HG03039 (cell line): ENCODE results near the gene FAM163B.
"Not testable (repeated sequence)": the region's sequence is repeated elsewhere in the genome, so short reads cannot be mapped to it uniquely, and the experiment has no call there.

Experiments used
- ATAC-seq: cut with Tn5 transposase; IDR thresholded peaks from one replicate; pipeline ENCODE4 v1.9.1; 2021; ENCODE audit warnings: mild to moderate bottlenecking, moderate library complexity; ENCODE audit not compliant: unreplicated experiment

Gene FAM163B

GRCh38 chr9:133640160-133640559 lies 31.0 kb upstream of the FAM163B start:
- no peak for ATAC-seq

GRCh38 chr9:133639613-133640012 lies 30.4 kb upstream of the FAM163B start:
- ATAC-seq, result no peak

GRCh38 chr9:133638711-133639110 lies 29.5 kb upstream of the FAM163B start:
- ATAC-seq, result no peak

GRCh38 chr9:133638076-133638475 lies 28.9 kb upstream of the FAM163B start:
- no peak for ATAC-seq

- no peak for ATAC-seq
Observed at GRCh38 chr9:133637451-133638055, 28.4 kb upstream of the FAM163B start.

GRCh38 chr9:133636902-133637301 lies 27.7 kb upstream of the FAM163B start:
- no peak for ATAC-seq

GRCh38 chr9:133635533-133636531 lies 26.6 kb upstream of the FAM163B start, which contains the start of gene DBH:
DBH (plus strand) TSS chr9:133636363; CDS start chr9:133636372, 9 bp downstream.
- ATAC-seq, result no peak

GRCh38 chr9:133635098-133635497 lies 25.9 kb upstream of the FAM163B start:
- no peak for ATAC-seq

- ATAC-seq, result no peak
Observed at GRCh38 chr9:133634081-133634691, 25.0 kb upstream of the FAM163B start.

- ATAC-seq, result no peak
Observed at GRCh38 chr9:133633681-133634080, 24.5 kb upstream of the FAM163B start.

GRCh38 chr9:133632806-133633680 lies 23.9 kb upstream of the FAM163B start:
- ATAC-seq, result no peak

GRCh38 chr9:133631111-133631510 lies 21.9 kb upstream of the FAM163B start:
- no peak for ATAC-seq

GRCh38 chr9:133629221-133630110 lies 20.3 kb upstream of the FAM163B start:
- no peak for ATAC-seq

- no peak for ATAC-seq
Observed at GRCh38 chr9:133628766-133629165, 19.6 kb upstream of the FAM163B start.

- ATAC-seq, result no peak
Observed at GRCh38 chr9:133627341-133627740, 18.2 kb upstream of the FAM163B start.

- ATAC-seq, result not testable (repeated sequence)
Observed at GRCh38 chr9:133626008-133626407, 16.8 kb upstream of the FAM163B start.

- ATAC-seq, result no peak
Observed at GRCh38 chr9:133622555-133622954, 13.4 kb upstream of the FAM163B start.

GRCh38 chr9:133621725-133622267 lies 12.6 kb upstream of the FAM163B start:
- no peak for ATAC-seq

GRCh38 chr9:133619791-133620190 lies 10.6 kb upstream of the FAM163B start:
- no peak for ATAC-seq
